ENCODE results near the gene ARMCX6.

GRCh38 chrX:101617211-101618191, at the start of gene ARMCX6:
- TF ChIP-seq CTCF (conservative IDR thresholded peaks at IDR 0.05; ENCODE audit: low read length) (peak; percentile 53), EZH2phosphoT487 (IDR thresholded peaks at IDR 0.05; ENCODE audit: borderline replicate concordance) (no peak)
